LNCaP clone FGC (cell line): ENCODE results near the gene FRZB.
A peak's percentile ranks its signal among the peaks of the same experiment; 100 is the strongest.

ENCODE experiments used
- DNase-seq: peaks from one replicate; pipeline ENCODE4 v3.0.0-alpha.2; 2011; ENCODE audit warnings: low read depth
- H3K4me3 ChIP-seq: 2 replicates; pipeline ENCODE4 v1.5.1; 2011; ENCODE audit warnings: mild to moderate bottlenecking, low read depth, low read length, control low read depth
- TF ChIP-seq, protein P1 (sequence below): IDR thresholded peaks from 2 replicates; pipeline ENCODE4 v1.5.1; 2012; ENCODE audit warnings: mild to moderate bottlenecking; ENCODE audit not compliant: control insufficient read depth, insufficient read depth; ENCODE audit errors: extremely low read depth

FRZB gene

GRCh38 chr2:182784058-182784706, 82.3 kb downstream of the FRZB start:
- DNase-seq, result peak; percentile 21
- H3K4me3 ChIP-seq, result no peak overlapping the region
- TF ChIP-seq, protein P1, sequence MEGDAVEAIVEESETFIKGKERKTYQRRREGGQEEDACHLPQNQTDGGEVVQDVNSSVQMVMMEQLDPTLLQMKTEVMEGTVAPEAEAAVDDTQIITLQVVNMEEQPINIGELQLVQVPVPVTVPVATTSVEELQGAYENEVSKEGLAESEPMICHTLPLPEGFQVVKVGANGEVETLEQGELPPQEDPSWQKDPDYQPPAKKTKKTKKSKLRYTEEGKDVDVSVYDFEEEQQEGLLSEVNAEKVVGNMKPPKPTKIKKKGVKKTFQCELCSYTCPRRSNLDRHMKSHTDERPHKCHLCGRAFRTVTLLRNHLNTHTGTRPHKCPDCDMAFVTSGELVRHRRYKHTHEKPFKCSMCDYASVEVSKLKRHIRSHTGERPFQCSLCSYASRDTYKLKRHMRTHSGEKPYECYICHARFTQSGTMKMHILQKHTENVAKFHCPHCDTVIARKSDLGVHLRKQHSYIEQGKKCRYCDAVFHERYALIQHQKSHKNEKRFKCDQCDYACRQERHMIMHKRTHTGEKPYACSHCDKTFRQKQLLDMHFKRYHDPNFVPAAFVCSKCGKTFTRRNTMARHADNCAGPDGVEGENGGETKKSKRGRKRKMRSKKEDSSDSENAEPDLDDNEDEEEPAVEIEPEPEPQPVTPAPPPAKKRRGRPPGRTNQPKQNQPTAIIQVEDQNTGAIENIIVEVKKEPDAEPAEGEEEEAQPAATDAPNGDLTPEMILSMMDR, result no peak
